HL-60 (cell line): ENCODE measurements around the gene PDSS2.

Source experiments
- GABPA ChIP-seq: IDR thresholded peaks from 2 replicates; pipeline ENCODE4 v1.6.1; 2012; ENCODE audit warnings: low read depth
- POLR2AphosphoS5 ChIP-seq: IDR thresholded peaks from 2 replicates; pipeline ENCODE4 v1.6.1; 2012; ENCODE audit warnings: low read depth
- TF ChIP-seq, protein P1 (sequence below): IDR thresholded peaks from one replicate; pipeline ENCODE4 v1.5.1; 2011; ENCODE audit warnings: low read length, control low read depth, inconsistent platforms; ENCODE audit not compliant: insufficient read depth
- TF ChIP-seq, protein P2 (sequence below): IDR thresholded peaks from 2 replicates; pipeline ENCODE4 v1.6.1; 2012; ENCODE audit warnings: low read depth; ENCODE audit not compliant: insufficient replicate concordance

DNA sequence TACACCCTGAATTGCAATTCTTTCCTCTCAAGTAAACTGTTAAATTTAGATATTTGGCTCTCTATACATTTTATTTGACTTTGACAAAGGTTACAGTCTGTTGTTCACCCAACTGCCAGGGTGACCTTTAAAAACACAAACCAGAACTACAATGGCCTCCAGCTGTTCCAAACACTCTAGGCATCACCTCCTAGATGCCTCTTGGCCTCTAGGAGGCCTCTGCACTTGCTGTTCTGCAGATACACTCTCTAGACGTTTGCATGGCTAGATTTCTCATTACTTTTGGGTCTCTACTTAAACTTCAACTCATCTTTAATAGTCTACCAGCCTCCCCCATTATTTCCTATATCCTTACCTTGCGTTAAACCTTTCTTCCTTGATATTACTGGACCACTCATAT is 241.2 kb downstream of the PDSS2 start:
- no peak for TF ChIP-seq POLR2AphosphoS5
- TF ChIP-seq, protein P1, sequence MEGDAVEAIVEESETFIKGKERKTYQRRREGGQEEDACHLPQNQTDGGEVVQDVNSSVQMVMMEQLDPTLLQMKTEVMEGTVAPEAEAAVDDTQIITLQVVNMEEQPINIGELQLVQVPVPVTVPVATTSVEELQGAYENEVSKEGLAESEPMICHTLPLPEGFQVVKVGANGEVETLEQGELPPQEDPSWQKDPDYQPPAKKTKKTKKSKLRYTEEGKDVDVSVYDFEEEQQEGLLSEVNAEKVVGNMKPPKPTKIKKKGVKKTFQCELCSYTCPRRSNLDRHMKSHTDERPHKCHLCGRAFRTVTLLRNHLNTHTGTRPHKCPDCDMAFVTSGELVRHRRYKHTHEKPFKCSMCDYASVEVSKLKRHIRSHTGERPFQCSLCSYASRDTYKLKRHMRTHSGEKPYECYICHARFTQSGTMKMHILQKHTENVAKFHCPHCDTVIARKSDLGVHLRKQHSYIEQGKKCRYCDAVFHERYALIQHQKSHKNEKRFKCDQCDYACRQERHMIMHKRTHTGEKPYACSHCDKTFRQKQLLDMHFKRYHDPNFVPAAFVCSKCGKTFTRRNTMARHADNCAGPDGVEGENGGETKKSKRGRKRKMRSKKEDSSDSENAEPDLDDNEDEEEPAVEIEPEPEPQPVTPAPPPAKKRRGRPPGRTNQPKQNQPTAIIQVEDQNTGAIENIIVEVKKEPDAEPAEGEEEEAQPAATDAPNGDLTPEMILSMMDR, result no peak
- TF ChIP-seq, protein P2, sequence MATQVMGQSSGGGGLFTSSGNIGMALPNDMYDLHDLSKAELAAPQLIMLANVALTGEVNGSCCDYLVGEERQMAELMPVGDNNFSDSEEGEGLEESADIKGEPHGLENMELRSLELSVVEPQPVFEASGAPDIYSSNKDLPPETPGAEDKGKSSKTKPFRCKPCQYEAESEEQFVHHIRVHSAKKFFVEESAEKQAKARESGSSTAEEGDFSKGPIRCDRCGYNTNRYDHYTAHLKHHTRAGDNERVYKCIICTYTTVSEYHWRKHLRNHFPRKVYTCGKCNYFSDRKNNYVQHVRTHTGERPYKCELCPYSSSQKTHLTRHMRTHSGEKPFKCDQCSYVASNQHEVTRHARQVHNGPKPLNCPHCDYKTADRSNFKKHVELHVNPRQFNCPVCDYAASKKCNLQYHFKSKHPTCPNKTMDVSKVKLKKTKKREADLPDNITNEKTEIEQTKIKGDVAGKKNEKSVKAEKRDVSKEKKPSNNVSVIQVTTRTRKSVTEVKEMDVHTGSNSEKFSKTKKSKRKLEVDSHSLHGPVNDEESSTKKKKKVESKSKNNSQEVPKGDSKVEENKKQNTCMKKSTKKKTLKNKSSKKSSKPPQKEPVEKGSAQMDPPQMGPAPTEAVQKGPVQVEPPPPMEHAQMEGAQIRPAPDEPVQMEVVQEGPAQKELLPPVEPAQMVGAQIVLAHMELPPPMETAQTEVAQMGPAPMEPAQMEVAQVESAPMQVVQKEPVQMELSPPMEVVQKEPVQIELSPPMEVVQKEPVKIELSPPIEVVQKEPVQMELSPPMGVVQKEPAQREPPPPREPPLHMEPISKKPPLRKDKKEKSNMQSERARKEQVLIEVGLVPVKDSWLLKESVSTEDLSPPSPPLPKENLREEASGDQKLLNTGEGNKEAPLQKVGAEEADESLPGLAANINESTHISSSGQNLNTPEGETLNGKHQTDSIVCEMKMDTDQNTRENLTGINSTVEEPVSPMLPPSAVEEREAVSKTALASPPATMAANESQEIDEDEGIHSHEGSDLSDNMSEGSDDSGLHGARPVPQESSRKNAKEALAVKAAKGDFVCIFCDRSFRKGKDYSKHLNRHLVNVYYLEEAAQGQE, result no peak
- TF ChIP-seq GABPA, result no peak
